Activated CD4-positive, CD25-positive, alpha-beta regulatory T cell (primary cell): ENCODE data around the gene ITM2C.

Experiments used
- DNase-seq, 4 experiments: peaks; one replicate each; lab custom pipeline; 2025; lab: John Stamatoyannopoulos, UW

The ITM2C gene

DNA sequence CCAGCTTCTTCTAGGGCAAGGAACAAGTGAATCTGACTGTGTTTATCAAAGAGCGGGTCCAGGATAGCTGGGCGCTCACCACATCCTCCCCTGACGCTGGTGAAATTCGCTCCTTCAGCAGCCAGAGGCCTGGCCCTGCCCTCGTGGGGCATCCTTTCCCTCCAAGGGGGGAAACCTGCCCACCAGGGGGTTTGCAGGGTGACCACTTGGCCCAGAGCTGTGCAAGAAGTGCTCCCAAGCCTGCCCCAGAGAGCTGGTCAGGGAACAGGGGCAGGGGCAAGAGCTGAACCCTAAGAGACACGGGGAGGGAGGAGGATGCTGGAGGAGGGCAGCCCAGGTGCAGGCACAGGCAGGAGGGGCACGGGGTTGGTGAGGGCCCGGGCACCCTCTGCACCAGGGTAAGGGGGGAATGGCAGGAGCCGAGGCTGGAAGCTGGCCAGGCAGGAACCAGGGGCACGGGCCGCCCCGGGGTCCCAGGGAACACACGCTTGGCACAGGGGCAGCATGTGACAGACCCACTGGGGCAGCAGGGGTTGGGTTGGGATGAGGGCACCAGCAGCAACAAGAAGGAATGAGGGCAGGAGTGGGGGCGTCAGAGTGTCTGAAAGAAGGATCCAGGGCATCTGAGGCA, 63.1 kb downstream of the ITM2C start:
- no peak for DNase-seq
